Activated CD8-positive, alpha-beta T cell treated with anti-CD3 and anti-CD28 coated beads for 36 hours (primary cell): ENCODE measurements around the gene KAZN. TPM values are rescaled to one million over a fixed set of nuclear protein-coding genes. Genes with fewer than 3 reads are reported as not detected.

Experiments
- ATAC-seq: fragments of 200-7000 bp; cut with Tn5 transposase; one replicate; pipeline ENCODE4 v1.10.0; 2021; ENCODE audit warnings: mild to moderate bottlenecking, moderate library complexity
- CTCF ChIA-PET: fragments of 350-600 bp; sonication (Branson Sonifier 250); formaldehyde crosslinking; loops from one replicate; lab custom pipeline; 2021; ENCODE audit warnings: antibody characterized with exemption; lab: Charles Lee
- POLR2A ChIA-PET: fragments of 350-600 bp; sonication (Branson Sonifier 250); formaldehyde crosslinking; loops from one replicate; lab custom pipeline; 2021; ENCODE audit warnings: antibody characterized with exemption; lab: Charles Lee
- DNase-seq: peaks from one replicate; pipeline ENCODE4 v3.0.0-alpha.2; 2020
- H3K27ac Mint-ChIP-seq: one replicate; pipeline ENCODE4 v1.8.0; 2021; ENCODE audit warnings: mild to moderate bottlenecking, mixed read lengths
- H3K27me3 Mint-ChIP-seq: one replicate; pipeline ENCODE4 v1.8.0; 2021; ENCODE audit warnings: mixed read lengths
- H3K36me3 Mint-ChIP-seq: one replicate; pipeline ENCODE4 v1.8.0; 2021; ENCODE audit warnings: low read depth, mixed read lengths
- H3K4me1 Mint-ChIP-seq: one replicate; pipeline ENCODE4 v1.8.0; 2021; ENCODE audit warnings: low read depth, mixed read lengths
- H3K4me3 Mint-ChIP-seq: one replicate; pipeline ENCODE4 v1.8.0; 2021; ENCODE audit warnings: mild to moderate bottlenecking, moderate library complexity, mixed read lengths
- H3K9me3 Mint-ChIP-seq: one replicate; pipeline ENCODE4 v1.8.0; 2021; ENCODE audit warnings: mixed read lengths
- CTCF ChIP-seq: fragments of 200-600 bp; IDR thresholded peaks from one replicate; pipeline ENCODE4 v1.8.0; 2022; ENCODE audit warnings: antibody characterized with exemption, mild to moderate bottlenecking
- intact Hi-C: fragments of 100-400 bp; cut with micrococcal nuclease; formaldehyde crosslinking; loops from one replicate; pipeline ENCODE4 v1.10.0; 2022
- total RNA-seq, 2 experiments: library from RNA; stranded (reverse); gene quantifications; one replicate each; pipeline ENCODE4 v1.2.3, GENCODE V29; 2021

Gene KAZN
- total RNA-seq, 2 experiments from 2014 or later, result 1.7 to 1.9 TPM

GRCh38 chr1:14853518-14853917 lies 255.0 kb downstream of the KAZN start:
- no peaks in the 10 kb centered on the region for H3K4me1 Mint-ChIP-seq
- ChIA-PET CTCF (no interaction called here), POLR2A (no interaction called here)
- no peak overlapping the region for H3K27ac Mint-ChIP-seq
- H3K9me3 Mint-ChIP-seq, result peaks cover 2% of the 10 kb centered on the region
- intact Hi-C loops, result no loop called here
- H3K27me3 Mint-ChIP-seq, result peaks cover 5% of the 10 kb centered on the region
- DNase-seq (no peak), ATAC-seq (no peak)
- TF ChIP-seq CTCF, result no peak
- H3K4me3 Mint-ChIP-seq, result no peak overlapping the region
- H3K36me3 Mint-ChIP-seq, result no peaks in the 10 kb centered on the region

GRCh38 chr1:14855268-14855667 lies 256.8 kb downstream of the KAZN start:
- H3K27ac Mint-ChIP-seq, result no peak overlapping the region
- intact Hi-C loops, result no loop called here

GRCh38 chr1:14855801-14856200 lies 257.3 kb downstream of the KAZN start:
- intact Hi-C loops, result no loop called here
- peaks cover 5% of the 10 kb centered on the region for H3K27me3 Mint-ChIP-seq
- ChIA-PET POLR2A (no interaction called here), CTCF (no interaction called here)
- H3K36me3 Mint-ChIP-seq, result no peaks in the 10 kb centered on the region
- ATAC-seq (no peak), DNase-seq (no peak)
- no peak overlapping the region for H3K27ac Mint-ChIP-seq
- peaks cover 2% of the 10 kb centered on the region for H3K9me3 Mint-ChIP-seq
- no peaks in the 10 kb centered on the region for H3K4me1 Mint-ChIP-seq
- TF ChIP-seq CTCF, result no peak
- no peak overlapping the region for H3K4me3 Mint-ChIP-seq

More at GRCh38 chr1:14855268-14855667, 256.8 kb downstream of the KAZN start:
- no peak for DNase-seq
- no peaks in the 10 kb centered on the region for H3K36me3 Mint-ChIP-seq
- peaks cover 5% of the 10 kb centered on the region for H3K27me3 Mint-ChIP-seq
- H3K4me3 Mint-ChIP-seq, result no peak overlapping the region
- no peak for ATAC-seq
- ChIA-PET CTCF (no interaction called here), POLR2A (no interaction called here)
- H3K4me1 Mint-ChIP-seq, result no peaks in the 10 kb centered on the region
- TF ChIP-seq CTCF, result no peak
- peaks cover 2% of the 10 kb centered on the region for H3K9me3 Mint-ChIP-seq

GRCh38 chr1:14857436-14858195 lies 259.1 kb downstream of the KAZN start:
- no peak for TF ChIP-seq CTCF
- peaks cover 2% of the 10 kb centered on the region for H3K9me3 Mint-ChIP-seq
- ChIA-PET POLR2A (no interaction called here), CTCF (no interaction called here)
- H3K36me3 Mint-ChIP-seq, result no peaks in the 10 kb centered on the region
- ATAC-seq, result no peak
- H3K27ac Mint-ChIP-seq, result no peak overlapping the region
- no peaks in the 10 kb centered on the region for H3K4me1 Mint-ChIP-seq
- peaks cover 5% of the 10 kb centered on the region for H3K27me3 Mint-ChIP-seq
- intact Hi-C loops, result no loop called here
- no peak for DNase-seq
- no peak overlapping the region for H3K4me3 Mint-ChIP-seq

GRCh38 chr1:14862114-14862771 lies 263.8 kb downstream of the KAZN start:
- no peak for TF ChIP-seq CTCF
- intact Hi-C loops, result no loop called here
- POLR2A ChIA-PET, result no interaction called here
- Mint-ChIP-seq H3K36me3 (no peaks in the 10 kb centered on the region), H3K4me3 (no peak overlapping the region), H3K27ac (no peak overlapping the region), H3K27me3 (no peaks in the 10 kb centered on the region), H3K9me3 (no peaks in the 10 kb centered on the region), H3K4me1 (no peaks in the 10 kb centered on the region)
- ATAC-seq (no peak), DNase-seq (no peak)
- CTCF ChIA-PET, result no interaction called here
